GM12872 (cell line): ENCODE results near the gene DKK2.

ENCODE experiments used
- CTCF ChIP-seq: IDR thresholded peaks from 3 replicates; pipeline ENCODE4 v1.5.1; 2011; ENCODE audit warnings: low read depth, mild to moderate bottlenecking, low read length, moderate library complexity; ENCODE audit not compliant: insufficient read depth

The DKK2 gene

GRCh38 chr4:107034996-107035818 is 906 bp downstream of the DKK2 start:
- TF ChIP-seq CTCF = no peak

DNA sequence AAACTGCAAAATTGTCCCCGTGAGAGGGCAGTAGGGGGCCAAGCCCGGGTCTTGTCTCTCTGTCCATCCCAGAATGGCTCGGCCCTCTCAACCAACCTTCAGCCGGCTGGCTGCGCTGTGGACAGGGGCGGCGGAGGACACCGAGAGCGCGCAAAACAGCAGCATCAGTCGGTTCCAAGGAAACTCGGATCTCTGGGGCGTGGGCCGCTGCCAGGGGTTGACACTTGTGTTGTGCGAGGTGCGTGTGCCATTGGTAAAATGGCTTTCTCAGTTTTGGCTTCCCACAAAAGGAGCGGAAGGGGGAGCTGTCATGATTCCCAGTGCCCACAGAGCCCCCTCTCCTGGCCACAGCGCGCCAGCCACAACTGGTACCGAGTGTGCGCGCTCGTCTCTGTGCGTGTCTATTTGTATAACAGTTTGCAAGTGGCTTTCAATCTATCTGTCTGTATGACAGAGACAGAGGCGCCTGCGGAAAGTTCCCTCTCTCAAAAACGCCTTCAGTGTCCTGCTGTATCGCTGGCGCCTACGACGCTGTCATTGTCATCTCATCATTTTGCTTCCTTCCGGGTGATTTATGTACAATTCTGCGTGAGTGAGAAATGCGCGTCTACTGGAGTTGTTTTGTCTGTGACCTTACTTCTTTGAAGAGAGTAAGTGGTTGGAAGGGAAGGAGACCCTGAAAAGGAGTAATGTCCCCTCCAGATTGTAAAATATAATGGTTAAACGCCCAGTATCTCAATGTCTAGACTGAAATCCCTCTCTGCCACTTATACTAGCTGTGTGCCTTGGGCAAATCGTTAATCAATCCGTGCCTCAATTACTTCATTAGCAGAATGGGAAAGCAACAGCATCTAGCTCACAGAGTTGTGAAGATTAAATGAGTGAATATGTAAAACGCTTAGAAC is 1.8 kb downstream of the DKK2 start:
- TF ChIP-seq CTCF = peak; percentile 9; the same call in 1 of the 3 replicates

DNA sequence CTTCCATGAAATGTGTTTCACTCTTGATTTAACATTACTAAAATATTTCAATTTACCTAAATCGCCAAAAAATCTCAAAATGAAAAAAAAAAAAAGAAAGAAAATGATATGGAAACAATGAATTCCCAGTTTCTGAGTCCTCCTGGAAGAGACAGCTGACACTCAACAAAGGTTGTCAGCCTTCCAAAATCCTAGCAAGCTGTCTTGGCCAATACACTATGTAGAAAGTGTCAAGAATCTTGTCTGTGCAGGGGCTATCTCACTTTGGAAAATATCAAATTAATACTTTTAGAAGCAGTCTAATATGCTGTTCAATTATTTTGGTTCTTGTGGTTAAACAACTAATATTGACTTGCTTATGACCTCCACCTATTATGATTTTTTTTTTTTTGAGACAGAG is 8.7 kb downstream of the DKK2 start:
- no peak for TF ChIP-seq CTCF

- TF ChIP-seq CTCF = no peak
These were observed 17.8 kb downstream of the DKK2 start for GRCh38 chr4:107018344-107018735.

DNA sequence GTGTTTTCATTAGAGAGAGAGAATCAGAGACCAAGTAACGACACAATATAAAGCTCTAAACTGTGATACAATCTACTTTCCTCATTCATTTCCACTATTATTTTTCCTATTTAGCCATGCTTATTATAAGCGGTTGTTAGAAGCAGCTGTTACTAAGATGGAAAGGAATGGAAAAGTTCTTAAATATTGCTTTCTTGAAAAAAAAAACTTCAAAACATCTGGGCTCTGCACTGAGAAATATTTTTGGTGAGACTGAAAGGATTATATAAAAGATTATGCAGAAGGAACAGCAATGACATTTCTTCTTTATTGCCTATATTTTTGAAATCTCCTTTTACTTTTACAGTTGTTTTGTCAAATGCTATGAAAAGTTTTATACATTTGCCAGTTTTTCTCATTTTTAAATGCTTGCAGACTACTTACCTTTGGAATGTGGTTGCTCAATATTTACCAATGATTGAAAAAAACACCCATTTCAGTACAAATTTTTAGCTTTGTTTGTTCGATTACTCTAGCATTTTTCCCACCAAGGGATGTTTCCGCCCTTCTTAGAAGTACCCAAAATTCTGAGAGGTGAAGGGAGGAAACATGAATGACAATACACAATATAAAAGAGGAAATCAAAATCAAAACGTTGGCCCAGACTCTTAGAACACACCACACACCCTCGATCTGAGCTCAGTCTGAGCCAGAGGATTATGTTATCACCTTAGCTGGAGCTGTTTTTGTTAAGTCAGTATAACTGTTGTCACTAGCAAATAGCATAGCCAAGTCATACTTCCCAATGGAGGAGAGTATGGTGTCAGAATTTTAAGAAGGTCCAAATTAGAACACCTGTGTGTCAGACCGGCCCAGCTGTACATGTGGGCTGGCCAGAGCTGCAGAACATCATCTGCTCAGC is 18.4 kb downstream of the DKK2 start:
- no peak for TF ChIP-seq CTCF

DNA sequence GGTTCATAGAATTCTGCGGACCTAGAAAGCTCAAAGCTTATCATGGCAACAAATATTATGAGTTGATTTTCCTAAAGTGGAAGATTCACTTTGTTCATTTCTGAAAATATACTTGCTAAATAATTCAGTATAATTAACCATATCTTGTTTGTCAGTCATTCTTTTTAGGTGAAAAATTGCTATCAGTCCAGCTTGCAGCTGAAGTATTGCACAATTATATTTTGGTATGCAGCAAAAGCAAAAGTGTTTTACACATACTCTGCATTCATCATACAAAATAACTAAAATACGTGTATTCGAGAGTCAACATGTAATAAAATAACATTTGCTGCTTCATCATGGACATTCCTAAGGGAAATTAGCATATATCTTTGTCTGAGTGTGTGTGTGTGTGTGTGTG is 24.8 kb downstream of the DKK2 start:
- TF ChIP-seq CTCF = no peak
